Activated CD4-positive, alpha-beta T cell treated with anti-CD3 and anti-CD28 coated beads, Interleukin-2, amount 50 U/mL, for 48 hours (primary cell): ENCODE results near the gene PPP1R12A.

Experiments used
- DNase-seq, 2 experiments: peaks; one replicate each; pipeline ENCODE4 v3.0.0-alpha.2; 2020

Gene PPP1R12A

GRCh38 chr12:79935624-79936345 lies 888 bp upstream of the PPP1R12A start:
- no peak for DNase-seq

- DNase-seq, result peak; percentile 53 to 56
Measured at GRCh38 chr12:79934281-79935020, 446 bp downstream of the PPP1R12A start.

- no peak for DNase-seq
Measured at GRCh38 chr12:79933532-79934264, 1.2 kb downstream of the PPP1R12A start.

GRCh38 chr12:79933043-79933442 lies 1.9 kb downstream of the PPP1R12A start:
- DNase-seq, result no peak

- DNase-seq, result no peak
Measured at GRCh38 chr12:79932357-79932756, 2.5 kb downstream of the PPP1R12A start.

- DNase-seq, result no peak
Measured at GRCh38 chr12:79929065-79929464, 5.8 kb downstream of the PPP1R12A start.

GRCh38 chr12:79927772-79928474 lies 7.0 kb downstream of the PPP1R12A start:
- peak; percentile 23 to 46 for DNase-seq

GRCh38 chr12:79926951-79927350 lies 7.9 kb downstream of the PPP1R12A start:
- DNase-seq, result no peak

GRCh38 chr12:79925492-79925891 lies 9.4 kb downstream of the PPP1R12A start:
- DNase-seq, result no peak

GRCh38 chr12:79921786-79922185 lies 13.1 kb downstream of the PPP1R12A start:
- DNase-seq, result no peak

GRCh38 chr12:79920421-79921238 lies 14.3 kb downstream of the PPP1R12A start:
- no peak for DNase-seq

GRCh38 chr12:79919762-79920161 lies 15.1 kb downstream of the PPP1R12A start:
- DNase-seq, result no peak

- DNase-seq, result no peak
Measured at GRCh38 chr12:79916826-79917225, 18.1 kb downstream of the PPP1R12A start.

GRCh38 chr12:79911889-79912656 lies 22.8 kb downstream of the PPP1R12A start:
- no peak for DNase-seq

- DNase-seq, result no peak
Measured at GRCh38 chr12:79908366-79908765, 26.5 kb downstream of the PPP1R12A start.

- no peak for DNase-seq
Measured at GRCh38 chr12:79901506-79901905, 33.4 kb downstream of the PPP1R12A start.

GRCh38 chr12:79900951-79901350 lies 33.9 kb downstream of the PPP1R12A start:
- DNase-seq, result no peak

GRCh38 chr12:79900199-79900598 lies 34.7 kb downstream of the PPP1R12A start:
- DNase-seq, result no peak

- no peak for DNase-seq
Measured at GRCh38 chr12:79897617-79898016, 37.3 kb downstream of the PPP1R12A start.

- DNase-seq, result no peak
Measured at GRCh38 chr12:79895804-79896203, 39.1 kb downstream of the PPP1R12A start.

GRCh38 chr12:79895071-79895470 lies 39.8 kb downstream of the PPP1R12A start:
- no peak for DNase-seq
